H1 (cell line): ENCODE results near the gene LMX1B. TPM values are rescaled to one million over a fixed set of nuclear protein-coding genes. Genes with fewer than 3 reads are reported as not detected.

Source experiments
- CTCF ChIA-PET: fragments of 300-600 bp; sonication (Branson Sonifier 250); formaldehyde crosslinking; loops from one replicate; lab custom pipeline; 2021; ENCODE audit not compliant: partially characterized antibody; lab: Charles Lee
- POLR2A ChIA-PET: fragments of 300-600 bp; sonication (Branson Sonifier 250); formaldehyde crosslinking; loops from one replicate; lab custom pipeline; 2021; ENCODE audit warnings: inconsistent platforms; ENCODE audit not compliant: partially characterized antibody; lab: Charles Lee
- DNase-seq, 2 experiments: peaks; one replicate each; pipeline versions ENCODE4 v3.0.0 to v3.0.0-alpha.2; 2010 to 2022; ENCODE audit warnings: low spot score in 2 of 2, low read depth in 1 of 2, mixed read lengths in 1 of 2
- FAIRE-seq: peaks from 2 replicates; lab custom pipeline; 2011; peaks lifted over from hg19 to GRCh38; lab: Jason Lieb, UNC
- H2AFZ ChIP-seq: 2 replicates; pipeline ENCODE4 v1.8.1; 2012; ENCODE audit warnings: low read length, inconsistent platforms
- H2AK5ac ChIP-seq: 2 replicates; pipeline ENCODE4 v1.6.1; 2013; ENCODE audit warnings: low read depth, low read length
- H2BK120ac ChIP-seq: replicated peaks from 2 replicates; pipeline ENCODE3; 2013; ENCODE audit warnings: low read depth, low read length, inconsistent platforms
- H2BK12ac ChIP-seq: 2 replicates; pipeline ENCODE4 v1.6.1; 2013; ENCODE audit warnings: low read depth, low read length
- H2BK15ac ChIP-seq: 2 replicates; pipeline ENCODE4 v1.6.1; 2013; ENCODE audit warnings: low read length
- H2BK20ac ChIP-seq: 2 replicates; pipeline ENCODE4 v1.6.1; 2013; ENCODE audit warnings: low read length
- H2BK5ac ChIP-seq: 2 replicates; pipeline ENCODE4 v1.6.1; 2013; ENCODE audit warnings: low read depth, low read length
- H3K14ac ChIP-seq: 2 replicates; pipeline ENCODE4 v1.6.1; 2013; ENCODE audit warnings: inconsistent platforms; ENCODE audit not compliant: insufficient read length
- H3K18ac ChIP-seq: 2 replicates; pipeline ENCODE4 v1.6.1; 2013; ENCODE audit warnings: low read length; ENCODE audit errors: extremely low read depth
- H3K23ac ChIP-seq: 2 replicates; pipeline ENCODE4 v1.6.1; 2013; ENCODE audit warnings: inconsistent platforms; ENCODE audit not compliant: insufficient read length
- H3K23me2 ChIP-seq: 2 replicates; pipeline ENCODE4 v1.6.1; 2013; ENCODE audit warnings: low read depth, low read length
- H3K27ac ChIP-seq: 2 replicates; pipeline ENCODE4 v1.6.1; 2011; ENCODE audit warnings: low read depth, low read length, inconsistent platforms
- H3K27me3 ChIP-seq, 4 experiments: replicated peaks in 1 of 4; 1 replicate in 1 of 4; 2 replicates in 3 of 4; pipeline versions ENCODE4 v1.6.1 to v1.8.1; 2011 to 2013; ENCODE audit warnings: low read length in 3 of 4, mild to moderate bottlenecking in 3 of 4, inconsistent platforms in 2 of 4, mixed read lengths in 2 of 4, moderate library complexity in 1 of 4; ENCODE audit not compliant: control insufficient read depth in 3 of 4, insufficient read depth in 3 of 4; ENCODE audit errors: extremely low read depth in 1 of 4
- H3K36me3 ChIP-seq, 4 experiments: 2 replicates each; pipeline versions ENCODE4 v1.6.1 to v1.8.1; 2011 to 2013; ENCODE audit warnings: mild to moderate bottlenecking in 4 of 4, low read length in 3 of 4, moderate library complexity in 2 of 4, control low read depth in 1 of 4, inconsistent platforms in 1 of 4; ENCODE audit not compliant: insufficient read depth in 4 of 4, control insufficient read depth in 2 of 4
- H3K4ac ChIP-seq: replicated peaks from 2 replicates; pipeline ENCODE3; 2013; ENCODE audit warnings: low read length, low read depth, mixed read lengths, inconsistent platforms; ENCODE audit not compliant: insufficient read length
- H3K4me1 ChIP-seq, 4 experiments: replicated peaks in 1 of 4; 1 replicate in 1 of 4; 2 replicates in 3 of 4; pipeline versions ENCODE4 v1.6.1 to v1.8.1; 2011 to 2013; ENCODE audit warnings: low read length in 3 of 4, inconsistent platforms in 2 of 4, mixed read lengths in 1 of 4; ENCODE audit not compliant: insufficient read depth in 4 of 4, control insufficient read depth in 3 of 4
- H3K4me2 ChIP-seq, 2 experiments: 2 replicates each; pipeline versions ENCODE4 v1.6.1 to v1.8.1; 2011 to 2013; ENCODE audit warnings: low read depth in 2 of 2, low read length in 2 of 2, control low read depth in 1 of 2, inconsistent platforms in 1 of 2, mild to moderate bottlenecking in 1 of 2; ENCODE audit not compliant: insufficient read depth in 1 of 2
- H3K4me3 ChIP-seq, 4 experiments: fragments of 200-600, 300-600 bp in 1 of 4; sonication (generic), shearing (Covaris generic), sonication (Bioruptor Twin) in 1 of 4; 2 replicates each; pipeline versions ENCODE4 v1.5.1 to v1.8.1; 2011 to 2016; ENCODE audit warnings: low read length in 4 of 4, low read depth in 3 of 4, control low read depth in 2 of 4, inconsistent platforms in 2 of 4, mild to moderate bottlenecking in 2 of 4, mixed read lengths in 1 of 4, moderate library complexity in 1 of 4; ENCODE audit not compliant: insufficient read depth in 2 of 4; ENCODE audit errors: extremely low read depth in 1 of 4
- H3K56ac ChIP-seq: replicated peaks from 2 replicates; pipeline ENCODE3; 2013; ENCODE audit warnings: low read depth, mild to moderate bottlenecking, mixed read lengths, low read length, inconsistent platforms; ENCODE audit not compliant: insufficient read length
- H3K79me1 ChIP-seq: 2 replicates; pipeline ENCODE4 v1.6.1; 2013; ENCODE audit warnings: low read depth, low read length, control low read depth
- H3K79me2 ChIP-seq, 2 experiments: 2 replicates each; pipeline versions ENCODE4 v1.6.1 to v1.8.1; 2012 to 2013; ENCODE audit warnings: low read length in 2 of 2, mild to moderate bottlenecking in 2 of 2, inconsistent platforms in 1 of 2; ENCODE audit not compliant: insufficient read depth in 2 of 2, control insufficient read depth in 1 of 2
- H3K9ac ChIP-seq, 4 experiments: replicated peaks in 1 of 4; 1 replicate in 1 of 4; 2 replicates in 3 of 4; pipeline versions ENCODE4 v1.6.1 to v1.8.1; 2011 to 2013; ENCODE audit warnings: low read depth in 3 of 4, low read length in 3 of 4, control low read depth in 2 of 4, mild to moderate bottlenecking in 2 of 4, moderate library complexity in 2 of 4, inconsistent platforms in 1 of 4; ENCODE audit errors: extremely low read depth in 1 of 4
- H3K9me3 ChIP-seq, 2 experiments: 2 replicates each; pipeline versions ENCODE4 v1.6.1 to v1.8.1; 2012 to 2013; ENCODE audit warnings: mild to moderate bottlenecking in 2 of 2, moderate library complexity in 2 of 2, control low read depth in 1 of 2, inconsistent platforms in 1 of 2, low read depth in 1 of 2, low read length in 1 of 2, mixed read lengths in 1 of 2; ENCODE audit not compliant: insufficient read depth in 2 of 2
- H4K20me1 ChIP-seq, 2 experiments: replicated peaks in 1 of 2; 2 replicates each; pipeline versions ENCODE3 to v1.8.1; 2011 to 2013; ENCODE audit warnings: inconsistent platforms in 2 of 2, low read length in 2 of 2, mild to moderate bottlenecking in 1 of 2; ENCODE audit not compliant: insufficient read depth in 2 of 2, control insufficient read depth in 1 of 2
- H4K5ac ChIP-seq: 2 replicates; pipeline ENCODE4 v1.6.1; 2013; ENCODE audit warnings: low read length, low read depth, mixed read lengths, inconsistent platforms; ENCODE audit not compliant: insufficient read length
- H4K8ac ChIP-seq: 2 replicates; pipeline ENCODE4 v1.8.0; 2013; ENCODE audit warnings: mild to moderate bottlenecking, moderate library complexity, low read length, inconsistent platforms; ENCODE audit not compliant: insufficient read depth; ENCODE audit errors: extremely low read depth
- H4K91ac ChIP-seq: replicated peaks from 2 replicates; pipeline ENCODE3; 2013; ENCODE audit warnings: low read length, mixed read lengths, inconsistent platforms; ENCODE audit not compliant: insufficient read length
- CBX5 ChIP-seq: fragments of 300-800, 300-1000 bp; sonication (generic); IDR thresholded peaks from 2 replicates; pipeline ENCODE4 v1.7.1; 2016; ENCODE audit warnings: antibody characterized with exemption, low read length, low read depth
- CHD1 ChIP-seq: IDR thresholded peaks from 2 replicates; pipeline ENCODE4 v1.6.1; 2012; ENCODE audit warnings: low read depth, low read length, improper control_type of control experiment
- EGR1 ChIP-seq: IDR thresholded peaks from 2 replicates; pipeline ENCODE4 v1.6.1; 2011; ENCODE audit warnings: low read depth, low read length, borderline replicate concordance
- HDAC2 ChIP-seq, 2 experiments: fragments of 300-600 bp in 1 of 2; sonication (generic) in 1 of 2; IDR thresholded peaks; 2 replicates each; pipeline ENCODE4 v1.6.1; 2011 to 2012; ENCODE audit warnings: low read depth in 2 of 2, low read length in 2 of 2, mild to moderate bottlenecking in 2 of 2, moderate library complexity in 2 of 2, borderline replicate concordance in 1 of 2, inconsistent platforms in 1 of 2
- JUN ChIP-seq: IDR thresholded peaks from 2 replicates; pipeline ENCODE4 v1.6.1; 2011; ENCODE audit warnings: low read depth, mild to moderate bottlenecking, improper control_type of control experiment, low read length
- KDM4A ChIP-seq: IDR thresholded peaks from one replicate; pipeline ENCODE4 v1.7.1; 2012; ENCODE audit warnings: low read depth, mild to moderate bottlenecking, moderate library complexity, low read length, inconsistent platforms; ENCODE audit not compliant: severe bottlenecking
- WGBS, 2 experiments: shearing (Covaris generic) in 1 of 2; methylation state at CpG; one replicate each; pipeline versions ENCODE4 v1.1.6 to v1.1.7; 2013 to 2015; ENCODE audit warnings: low lambda C conversion rate in 2 of 2, mixed read lengths in 2 of 2, inconsistent platforms in 1 of 2, low coverage in 1 of 2, missing lambda C conversion rate in 1 of 2; ENCODE audit not compliant: insufficient replicate concordance in 2 of 2, insufficient coverage in 1 of 2, insufficient read length in 1 of 2; ENCODE audit errors: extremely low coverage in 1 of 2, missing lambda C conversion rate in 1 of 2; 5-methylcytosine and 5-hydroxymethylcytosine counted together
- polyA plus RNA-seq, 7 experiments: library from polyadenylated mRNA; depleted of rRNA in 3 of 7; stranded (reverse) in 5 of 7; unstranded in 2 of 7; fragments of >200 nt in 5 of 7; fragments of 200-250 nt in 2 of 7; gene quantifications; 1 replicate in 5 of 7; 2 replicates in 1 of 7; 4 replicates in 1 of 7; pipeline versions ENCODE4 v1.2.1 to v1.2.3, GENCODE V29; 2011 to 2013; ENCODE audit warnings: missing spikeins in 2 of 7, mixed read lengths in 2 of 7
- total RNA-seq: library from RNA; stranded (reverse); fragmentation: NEBNext Ultra II Directional; extraction: Animal tissue kit (Norgen Biotek cat#: 25700); gene quantifications from 2 replicates; pipeline ENCODE4 v1.2.1, GENCODE V29; 2021
- TF ChIP-seq, protein P1 (sequence below): IDR thresholded peaks from 2 replicates; pipeline ENCODE4 v1.6.1; 2011; ENCODE audit warnings: low read depth, mild to moderate bottlenecking, low read length; ENCODE audit not compliant: insufficient read depth
- TF ChIP-seq, protein P2 (sequence below): IDR thresholded peaks from 2 replicates; pipeline ENCODE4 v1.6.1; 2012; ENCODE audit warnings: low read length, inconsistent platforms
- TF ChIP-seq, protein P3 (sequence below): IDR thresholded peaks from 2 replicates; pipeline ENCODE4 v1.6.1; 2011; ENCODE audit warnings: low read length, improper control_type of control experiment

The LMX1B gene
- total and polyA plus RNA-seq, 2 of the 8 experiments (the other 6 are each of a cell fraction or from before 2014, with no cell fraction given) = 0.09 to 0.37 TPM

DNA sequence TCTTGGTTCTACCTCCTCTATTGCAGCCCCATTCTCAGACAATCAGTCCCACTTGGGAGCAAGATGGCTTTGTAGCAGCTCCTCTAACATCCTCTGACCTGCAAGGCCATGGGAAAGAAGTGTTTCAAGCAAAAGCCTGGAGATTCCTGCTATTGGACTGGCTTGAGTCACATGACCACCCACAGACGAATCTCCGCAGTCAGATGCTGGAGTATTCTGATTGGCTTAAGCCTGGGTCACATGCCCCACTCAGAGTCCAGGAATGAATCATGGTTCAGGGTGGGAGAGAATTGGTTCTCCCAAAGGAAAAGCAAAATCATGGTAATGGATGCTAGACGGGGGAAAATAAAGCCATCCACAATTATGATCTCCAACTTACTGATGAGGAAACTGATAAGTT lies 22.6 kb upstream of the LMX1B start:
- no peak overlapping the region for H2AFZ ChIP-seq
- TF ChIP-seq EGR1 (no peak), CHD1 (no peak), CBX5 (no peak), JUN (no peak), HDAC2 (IDR thresholded peaks at IDR 0.05; ENCODE audit: borderline replicate concordance in 1 of 2, low read depth in 2 of 2, low read length in 2 of 2) (no peak), KDM4A (no peak)
- TF ChIP-seq, protein P1, sequence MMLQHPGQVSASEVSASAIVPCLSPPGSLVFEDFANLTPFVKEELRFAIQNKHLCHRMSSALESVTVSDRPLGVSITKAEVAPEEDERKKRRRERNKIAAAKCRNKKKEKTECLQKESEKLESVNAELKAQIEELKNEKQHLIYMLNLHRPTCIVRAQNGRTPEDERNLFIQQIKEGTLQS = peak; percentile 72
- TF ChIP-seq, protein P2, sequence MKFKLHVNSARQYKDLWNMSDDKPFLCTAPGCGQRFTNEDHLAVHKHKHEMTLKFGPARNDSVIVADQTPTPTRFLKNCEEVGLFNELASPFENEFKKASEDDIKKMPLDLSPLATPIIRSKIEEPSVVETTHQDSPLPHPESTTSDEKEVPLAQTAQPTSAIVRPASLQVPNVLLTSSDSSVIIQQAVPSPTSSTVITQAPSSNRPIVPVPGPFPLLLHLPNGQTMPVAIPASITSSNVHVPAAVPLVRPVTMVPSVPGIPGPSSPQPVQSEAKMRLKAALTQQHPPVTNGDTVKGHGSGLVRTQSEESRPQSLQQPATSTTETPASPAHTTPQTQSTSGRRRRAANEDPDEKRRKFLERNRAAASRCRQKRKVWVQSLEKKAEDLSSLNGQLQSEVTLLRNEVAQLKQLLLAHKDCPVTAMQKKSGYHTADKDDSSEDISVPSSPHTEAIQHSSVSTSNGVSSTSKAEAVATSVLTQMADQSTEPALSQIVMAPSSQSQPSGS = no peak
- TF ChIP-seq, protein P3, sequence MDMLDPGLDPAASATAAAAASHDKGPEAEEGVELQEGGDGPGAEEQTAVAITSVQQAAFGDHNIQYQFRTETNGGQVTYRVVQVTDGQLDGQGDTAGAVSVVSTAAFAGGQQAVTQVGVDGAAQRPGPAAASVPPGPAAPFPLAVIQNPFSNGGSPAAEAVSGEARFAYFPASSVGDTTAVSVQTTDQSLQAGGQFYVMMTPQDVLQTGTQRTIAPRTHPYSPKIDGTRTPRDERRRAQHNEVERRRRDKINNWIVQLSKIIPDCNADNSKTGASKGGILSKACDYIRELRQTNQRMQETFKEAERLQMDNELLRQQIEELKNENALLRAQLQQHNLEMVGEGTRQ = peak; percentile 83

More for the DNA sequence above, 22.6 kb upstream of the LMX1B start:
- no peak overlapping the region for H2BK5ac ChIP-seq
- H3K9ac ChIP-seq = no peak overlapping the region
- ChIA-PET CTCF (interaction anchor here (1.0 to 1.5 kb wide), 4 partner anchors 9 to 112 kb away, joined by 3 to 5 read pairs (median 5); no protein-coding TSS in a partner anchor), POLR2A (interaction anchor here (0.6 kb wide), 1 partner anchor 1912 kb away, joined by 3 read pairs; no protein-coding TSS in a partner anchor)
- H2BK20ac ChIP-seq = no peak overlapping the region
- no peak overlapping the region for H2BK12ac ChIP-seq
- H3K27me3 ChIP-seq = 0 out of 7 replicates have a peak, but pooled peaks cover 0 to 2% (median 0%) of the 10 kb centered on the region in 4 experiments
- no peaks in the 10 kb centered on the region for H3K9me3 ChIP-seq
- H3K14ac ChIP-seq = no peak overlapping the region
- 96% methylated on average over 3 of the region's 3 CpGs; no CpG with 5 or more reads in 1 of the 2 experiments for WGBS, 2 experiments
- H2BK15ac ChIP-seq = no peak overlapping the region
- H4K8ac ChIP-seq = no peak overlapping the region
- no peaks in the 10 kb centered on the region for H3K36me3 ChIP-seq
- no peaks in the 10 kb centered on the region for H3K79me2 ChIP-seq
- H3K18ac ChIP-seq = no peak overlapping the region
- H2BK120ac ChIP-seq = no peak overlapping the region
- DNase-seq (no peak), FAIRE-seq (no peak)
- no peak overlapping the region for H4K91ac ChIP-seq
- H3K4me3 ChIP-seq = no peak overlapping the region
- no peaks in the 10 kb centered on the region for H3K23me2 ChIP-seq
- H3K4ac ChIP-seq = no peak overlapping the region
- no peak overlapping the region for H3K23ac ChIP-seq
- no peak overlapping the region for H3K4me2 ChIP-seq
- H3K56ac ChIP-seq = no peak overlapping the region
- H3K27ac ChIP-seq = no peak overlapping the region
- no peak overlapping the region for H2AK5ac ChIP-seq
- H4K20me1 ChIP-seq = no peaks in the 10 kb centered on the region
- H3K4me1 ChIP-seq = peaks cover 0 to 7% (median 1%) of the 10 kb centered on the region in 4 experiments; a peak in 1 of 7 replicates
- no peaks in the 10 kb centered on the region for H3K79me1 ChIP-seq
- no peak overlapping the region for H4K5ac ChIP-seq
